Fibroblast of lung (primary cell): ENCODE data around the gene VPS54. TPM values are rescaled to one million over a fixed set of nuclear protein-coding genes. Genes with fewer than 3 reads are reported as not detected.

ENCODE experiments used
- DNase-seq, 2 donors: peaks; one replicate each; pipeline versions ENCODE4 v3.0.0 to v3.0.0-alpha.2; 2010; ENCODE audit warnings: low read depth in 2 of 2
- H2AFZ ChIP-seq: 2 replicates; pipeline ENCODE4 v1.5.1; 2012; ENCODE audit warnings: low read length, control low read depth, inconsistent platforms
- H3K27ac ChIP-seq: 2 replicates; pipeline ENCODE4 v1.5.1; 2011; ENCODE audit warnings: low read length, control low read depth; ENCODE audit not compliant: insufficient read depth
- H3K27me3 ChIP-seq: 2 replicates; pipeline ENCODE4 v1.5.1; 2011; ENCODE audit warnings: mild to moderate bottlenecking, low read length; ENCODE audit not compliant: control insufficient read depth, insufficient read depth
- H3K36me3 ChIP-seq: 2 replicates; pipeline ENCODE4 v1.5.1; 2011; ENCODE audit warnings: low read length; ENCODE audit not compliant: control insufficient read depth, insufficient read depth
- H3K4me1 ChIP-seq: 2 replicates; pipeline ENCODE4 v1.5.1; 2011; ENCODE audit warnings: low read length; ENCODE audit not compliant: control insufficient read depth, insufficient read depth; ENCODE audit errors: extremely low read depth
- H3K4me2 ChIP-seq: 2 replicates; pipeline ENCODE4 v1.5.1; 2011; ENCODE audit warnings: low read length, control low read depth; ENCODE audit not compliant: insufficient read depth; ENCODE audit errors: extremely low read depth
- H3K4me3 ChIP-seq, 4 experiments: fragments of 200-600 bp in 1 of 4; sonication (generic) in 1 of 4; replicated peaks in 1 of 4; 2 replicates each; pipeline ENCODE4 v1.5.1; 2011 to 2016; ENCODE audit warnings: low read length in 4 of 4, low read depth in 3 of 4, mild to moderate bottlenecking in 3 of 4, control low read depth in 2 of 4, inconsistent platforms in 1 of 4, mixed read lengths in 1 of 4; ENCODE audit not compliant: insufficient read depth in 1 of 4; ENCODE audit errors: control extremely low read depth in 1 of 4
- H3K79me2 ChIP-seq: 2 replicates; pipeline ENCODE4 v1.5.1; 2012; ENCODE audit warnings: mild to moderate bottlenecking, low read length, inconsistent platforms; ENCODE audit not compliant: control insufficient read depth, insufficient read depth
- H3K9ac ChIP-seq: 2 replicates; pipeline ENCODE4 v1.5.1; 2011; ENCODE audit warnings: mild to moderate bottlenecking, low read length, control low read depth; ENCODE audit not compliant: insufficient read depth
- H3K9me3 ChIP-seq: 2 replicates; pipeline ENCODE4 v1.5.1; 2012; ENCODE audit warnings: low read depth, low read length; ENCODE audit not compliant: control insufficient read depth, insufficient read depth
- H4K20me1 ChIP-seq: 2 replicates; pipeline ENCODE4 v1.5.1; 2011; ENCODE audit warnings: low read length; ENCODE audit not compliant: control insufficient read depth, insufficient read depth; ENCODE audit errors: extremely low read depth
- CTCF ChIP-seq, 2 donors: IDR thresholded peaks in 1 of 2; conservative IDR thresholded peaks in 1 of 2; 1 replicate in 1 of 2; 2 replicates in 1 of 2; pipeline ENCODE4 v1.5.1; 2011 to 2012; ENCODE audit warnings: low read length in 2 of 2, control low read depth in 1 of 2, inconsistent platforms in 1 of 2, low read depth in 1 of 2, mild to moderate bottlenecking in 1 of 2
- EZH2 ChIP-seq: IDR thresholded peaks from 2 replicates; pipeline ENCODE4 v1.5.1; 2012; ENCODE audit warnings: low read length, control low read depth, mild to moderate bottlenecking; ENCODE audit errors: missing control alignments
- polyA plus RNA-seq, 2 donors: library from polyadenylated mRNA; depleted of rRNA in 1 of 2; stranded (reverse) in 1 of 2; unstranded in 1 of 2; fragments of >200 nt; gene quantifications; 2 replicates each; pipeline ENCODE4 v1.2.1, GENCODE V29; 2011 to 2012; ENCODE audit warnings: missing spikeins in 1 of 2
- total RNA-seq: library from RNA; depleted of rRNA; stranded (reverse); fragments of >200 nt; gene quantifications from 2 replicates; pipeline ENCODE4 v1.2.1, GENCODE V29; 2014

Gene VPS54
- total and polyA plus RNA-seq, 2 donors (not counting 1 experiment from before 2014, with no cell fraction given): 18.4 to 29.7 TPM

GRCh38 chr2:63880625-63881024 lies 138.6 kb downstream of the VPS54 start:
- H3K36me3 ChIP-seq: no peaks in the 10 kb centered on the region
- no peaks in the 10 kb centered on the region for H4K20me1 ChIP-seq
- no peaks in the 10 kb centered on the region for H3K79me2 ChIP-seq
- H3K9me3 ChIP-seq: no peaks in the 10 kb centered on the region
- TF ChIP-seq EZH2 (no peak), CTCF (conservative IDR thresholded peaks at IDR 0.05 in 1 of 2, IDR thresholded peaks at IDR 0.05 in 1 of 2; ENCODE audit: low read depth in 1 of 2, low read length in 2 of 2) (no peak)
- DNase-seq: no peak
- H3K4me1 ChIP-seq: no peaks in the 10 kb centered on the region
- H3K27me3 ChIP-seq: no peaks in the 10 kb centered on the region
- H3K4me2 ChIP-seq: no peak overlapping the region
- H3K9ac ChIP-seq: no peak overlapping the region
- H2AFZ ChIP-seq: no peak overlapping the region
- H3K27ac ChIP-seq: no peak overlapping the region
- no peak overlapping the region for H3K4me3 ChIP-seq

- Histone ChIP-seq H3K9me3 (no peaks in the 10 kb centered on the region), H3K9ac (no peak overlapping the region), H3K4me1 (no peaks in the 10 kb centered on the region), H3K4me2 (no peak overlapping the region), H2AFZ (no peak overlapping the region), H3K27me3 (no peaks in the 10 kb centered on the region), H4K20me1 (no peaks in the 10 kb centered on the region), H3K79me2 (no peaks in the 10 kb centered on the region), H3K36me3 (no peaks in the 10 kb centered on the region), H3K27ac (no peak overlapping the region), H3K4me3 (no peak overlapping the region)
- TF ChIP-seq EZH2 (no peak), CTCF (conservative IDR thresholded peaks at IDR 0.05 in 1 of 2, IDR thresholded peaks at IDR 0.05 in 1 of 2; ENCODE audit: low read depth in 1 of 2, low read length in 2 of 2) (no peak)
- no peak for DNase-seq
Measured at GRCh38 chr2:63879876-63880433, 139.3 kb downstream of the VPS54 start.

- no peak overlapping the region for H3K9ac ChIP-seq
- no peak overlapping the region for H3K4me2 ChIP-seq
- TF ChIP-seq CTCF (conservative IDR thresholded peaks at IDR 0.05 in 1 of 2, IDR thresholded peaks at IDR 0.05 in 1 of 2; ENCODE audit: low read depth in 1 of 2, low read length in 2 of 2): no peak
- no peak for TF ChIP-seq EZH2
- no peaks in the 10 kb centered on the region for H3K36me3 ChIP-seq
- H3K9me3 ChIP-seq: no peaks in the 10 kb centered on the region
- H2AFZ ChIP-seq: no peak overlapping the region
- peaks cover 4% of the 10 kb centered on the region for H3K79me2 ChIP-seq
- no peak overlapping the region for H3K27ac ChIP-seq
- H3K27me3 ChIP-seq: no peaks in the 10 kb centered on the region
- no peak overlapping the region for H3K4me3 ChIP-seq
- no peak for DNase-seq
- no peaks in the 10 kb centered on the region for H4K20me1 ChIP-seq
- no peaks in the 10 kb centered on the region for H3K4me1 ChIP-seq
Measured at GRCh38 chr2:63878486-63878885, 140.7 kb downstream of the VPS54 start.
